Ishikawa (cell line): Measurements from ENCODE around the gene PPP1R11.
A peak's percentile ranks its signal among the peaks of the same experiment; 100 is the strongest.

Source experiments
- CEBPB ChIP-seq: IDR thresholded peaks from 2 replicates; pipeline ENCODE4 v1.6.1; 2012
- CREB1 ChIP-seq: IDR thresholded peaks from 2 replicates; pipeline ENCODE4 v1.6.1; 2012; ENCODE audit warnings: low read depth
- EGR1 ChIP-seq: IDR thresholded peaks from 2 replicates; pipeline ENCODE4 v1.6.1; 2012
- EP300 ChIP-seq: IDR thresholded peaks from 2 replicates; pipeline ENCODE4 v1.6.1; 2012; ENCODE audit warnings: borderline replicate concordance
- FOXM1 ChIP-seq: IDR thresholded peaks from 2 replicates; pipeline ENCODE4 v1.6.1; 2012; ENCODE audit warnings: low read depth, borderline replicate concordance
- NFIC ChIP-seq: IDR thresholded peaks from 2 replicates; pipeline ENCODE4 v1.6.1; 2012
- RAD21 ChIP-seq: IDR thresholded peaks from 2 replicates; pipeline ENCODE4 v1.6.1; 2012; ENCODE audit warnings: low read depth
- REST ChIP-seq: IDR thresholded peaks from 2 replicates; pipeline ENCODE4 v1.6.1; 2012; ENCODE audit warnings: low read depth, mild to moderate bottlenecking
- TAF1 ChIP-seq: IDR thresholded peaks from 2 replicates; pipeline ENCODE4 v1.6.1; 2012; ENCODE audit warnings: low read depth, mild to moderate bottlenecking
- TCF12 ChIP-seq: IDR thresholded peaks from 2 replicates; pipeline ENCODE4 v1.6.1; 2012; ENCODE audit warnings: low read depth
- TEAD4 ChIP-seq: IDR thresholded peaks from 2 replicates; pipeline ENCODE4 v1.6.1; 2012
- USF1 ChIP-seq: IDR thresholded peaks from 2 replicates; pipeline ENCODE4 v1.6.1; 2012
- YY1 ChIP-seq: IDR thresholded peaks from 2 replicates; pipeline ENCODE4 v1.6.1; 2012; ENCODE audit warnings: low read depth
- ZBTB7A ChIP-seq: IDR thresholded peaks from 2 replicates; pipeline ENCODE4 v1.6.1; 2012; ENCODE audit warnings: low read depth
- TF ChIP-seq, protein P1 (sequence below): IDR thresholded peaks from 2 replicates; pipeline ENCODE4 v1.6.1; 2012

PPP1R11 gene

GRCh38 chr6:30066577-30067459 lies at the start of gene PPP1R11:
TSS of gene PPP1R11 (plus strand) at chr6:30067198. CDS start at chr6:30067411, 213 bp downstream.
- TF ChIP-seq CREB1 (peak; percentile 86), NFIC (peak; percentile 65), TAF1 (peak; percentile 9; the same call in 1 of the 2 replicates), REST (no peak), USF1 (0 out of 2 replicates have a peak, but pooled peaks have one; percentile 20), YY1 (0 out of 2 replicates have a peak, but pooled peaks have one; percentile 37), RAD21 (no peak), EP300 (peak; percentile 31; the same call in 1 of the 2 replicates), TCF12 (peak; percentile 34; the same call in 1 of the 2 replicates), FOXM1 (no peak), ZBTB7A (no peak), TEAD4 (peak; percentile 5; the same call in 1 of the 2 replicates), EGR1 (peak; percentile 76)
- TF ChIP-seq, protein P1, sequence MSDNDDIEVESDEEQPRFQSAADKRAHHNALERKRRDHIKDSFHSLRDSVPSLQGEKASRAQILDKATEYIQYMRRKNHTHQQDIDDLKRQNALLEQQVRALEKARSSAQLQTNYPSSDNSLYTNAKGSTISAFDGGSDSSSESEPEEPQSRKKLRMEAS, result peak; percentile 89

DNA sequence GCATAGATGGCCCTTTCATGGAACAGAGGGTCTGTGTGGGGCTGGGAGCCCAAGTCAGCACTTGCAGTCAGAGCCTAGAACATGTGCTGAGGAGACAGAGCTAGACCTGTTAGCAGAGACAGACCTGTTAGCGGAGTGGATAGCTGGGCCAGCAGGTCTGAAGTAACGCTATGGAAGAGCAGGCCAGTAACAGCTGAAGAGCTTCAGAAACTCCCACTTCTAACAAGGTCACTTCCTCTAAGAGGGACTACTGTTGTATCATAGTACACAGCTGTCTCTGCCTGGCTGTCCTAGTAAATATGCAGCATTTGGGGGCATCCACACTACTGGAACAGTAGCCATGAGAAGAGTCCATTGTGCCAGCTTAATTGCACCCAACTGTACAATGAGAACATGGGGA lies 47.2 kb upstream of the PPP1R11 start:
- no peak for TF ChIP-seq EP300
- no peak for TF ChIP-seq EGR1
- no peak for TF ChIP-seq ZBTB7A
- no peak for TF ChIP-seq CREB1
- no peak for TF ChIP-seq REST
- no peak for TF ChIP-seq TCF12
- TF ChIP-seq RAD21, result no peak
- no peak for TF ChIP-seq CEBPB
- TF ChIP-seq NFIC, result no peak
- no peak for TF ChIP-seq USF1
- no peak for TF ChIP-seq YY1
- TF ChIP-seq, protein P1, result no peak
- TF ChIP-seq FOXM1, result no peak
- TF ChIP-seq TAF1, result no peak
- TF ChIP-seq TEAD4, result no peak

- no peak for TF ChIP-seq CREB1
- no peak for TF ChIP-seq RAD21
- TF ChIP-seq ZBTB7A, result no peak
- TF ChIP-seq EP300, result no peak
- no peak for TF ChIP-seq REST
- TF ChIP-seq NFIC, result no peak
- TF ChIP-seq USF1, result no peak
- no peak for TF ChIP-seq EGR1
- no peak for TF ChIP-seq CEBPB
- TF ChIP-seq FOXM1, result no peak
- no peak for TF ChIP-seq TAF1
- TF ChIP-seq, protein P1, result no peak
- TF ChIP-seq TEAD4, result no peak
Measured at GRCh38 chr6:30020626-30021025, 46.4 kb upstream of the PPP1R11 start.
